Sigmoid colon (tissue), 7 donors: ENCODE results near the gene GZMB. TPM values are rescaled to one million over a fixed set of nuclear protein-coding genes. Genes with fewer than 3 reads are reported as not detected.

Experiments used
- DNase-seq: peaks from one replicate; pipeline ENCODE4 v3.0.0-alpha.2; 2019
- H3K27ac ChIP-seq, 4 donors: fragments of 200-600 bp; sonication (generic); one replicate each; pipeline ENCODE4 v1.5.1; 2016 to 2019; ENCODE audit warnings: mild to moderate bottlenecking in 1 of 4
- H3K27me3 ChIP-seq, 3 donors: fragments of 200-600 bp; sonication (generic); one replicate each; pipeline ENCODE4 v1.5.1; 2019; ENCODE audit warnings: mild to moderate bottlenecking in 1 of 3
- H3K36me3 ChIP-seq, 4 donors: fragments of 200-600 bp; sonication (generic); one replicate each; pipeline ENCODE4 v1.5.1; 2016 to 2019
- H3K4me1 ChIP-seq, 4 donors: fragments of 200-600 bp; sonication (generic); one replicate each; pipeline ENCODE4 v1.5.1; 2017 to 2019
- H3K4me3 ChIP-seq, 4 donors: fragments of 200-600 bp; sonication (generic); one replicate each; pipeline ENCODE4 v1.5.1; 2017 to 2019; ENCODE audit warnings: mild to moderate bottlenecking in 2 of 4, moderate library complexity in 1 of 4
- H3K9me3 ChIP-seq, 4 donors: fragments of 200-600 bp in 3 of 4; sonication (generic) in 3 of 4; one replicate each; pipeline versions ENCODE4 v1.5.1 to v1.6.1; 2013 to 2019
- EP300 ChIP-seq, 4 donors: sonication (generic); formaldehyde crosslinking; IDR thresholded peaks; one replicate each; pipeline ENCODE4 v1.6.1; 2017; ENCODE audit warnings: antibody characterized with exemption in 4 of 4
- POLR2A ChIP-seq, 2 donors: fragments of 450-650 bp; IDR thresholded peaks; one replicate each; pipeline ENCODE4 v1.6.1; 2016; ENCODE audit warnings: antibody characterized with exemption in 2 of 2, mild to moderate bottlenecking in 2 of 2, moderate library complexity in 2 of 2
- POLR2AphosphoS5 ChIP-seq, 4 donors: sonication (generic); formaldehyde crosslinking; IDR thresholded peaks; one replicate each; pipeline ENCODE4 v1.6.1; 2017; ENCODE audit warnings: antibody characterized with exemption in 4 of 4
- WGBS, 2 donors: extraction: QIAGEN DNeasy Blood & Tissue Kit; methylation state at CpG; one replicate each; pipeline ENCODE4 v1.1.7; 2013; 5-methylcytosine and 5-hydroxymethylcytosine counted together
- intact Hi-C: fragments of 100-400 bp; cut with DNase I; formaldehyde crosslinking; loops from one replicate; pipeline ENCODE4 v1.15.1; 2023
- polyA plus RNA-seq, 3 donors: library from polyadenylated mRNA; stranded (reverse); fragments of 200-250 nt; gene quantifications; one replicate each; pipeline ENCODE4 v1.2.3, GENCODE V29; 2013
- total RNA-seq, 4 donors: library from RNA; depleted of rRNA; stranded (reverse); fragments of >200 nt; gene quantifications; one replicate each; pipeline ENCODE4 v1.1.0, GENCODE V29; 2016
- TF ChIP-seq, protein P1 (sequence below), 4 experiments: fragments of 450-650 bp in 3 of 4; fragments of 200-600 bp in 1 of 4; IDR thresholded peaks; one replicate each; pipeline ENCODE4 v1.5.1; 2016 to 2019; ENCODE audit warnings: antibody characterized with exemption in 4 of 4, mild to moderate bottlenecking in 3 of 4, moderate library complexity in 2 of 4
- donor health status: healthy with polysubstance abuse.
- donor health status: Bipolar disorder and iron deficiency.
- donor health status: healthy.

The GZMB gene
- total and polyA plus RNA-seq, 7 donors, result 1.5 to 8.0 (median 3.2) TPM; not detected in 4

DNA sequence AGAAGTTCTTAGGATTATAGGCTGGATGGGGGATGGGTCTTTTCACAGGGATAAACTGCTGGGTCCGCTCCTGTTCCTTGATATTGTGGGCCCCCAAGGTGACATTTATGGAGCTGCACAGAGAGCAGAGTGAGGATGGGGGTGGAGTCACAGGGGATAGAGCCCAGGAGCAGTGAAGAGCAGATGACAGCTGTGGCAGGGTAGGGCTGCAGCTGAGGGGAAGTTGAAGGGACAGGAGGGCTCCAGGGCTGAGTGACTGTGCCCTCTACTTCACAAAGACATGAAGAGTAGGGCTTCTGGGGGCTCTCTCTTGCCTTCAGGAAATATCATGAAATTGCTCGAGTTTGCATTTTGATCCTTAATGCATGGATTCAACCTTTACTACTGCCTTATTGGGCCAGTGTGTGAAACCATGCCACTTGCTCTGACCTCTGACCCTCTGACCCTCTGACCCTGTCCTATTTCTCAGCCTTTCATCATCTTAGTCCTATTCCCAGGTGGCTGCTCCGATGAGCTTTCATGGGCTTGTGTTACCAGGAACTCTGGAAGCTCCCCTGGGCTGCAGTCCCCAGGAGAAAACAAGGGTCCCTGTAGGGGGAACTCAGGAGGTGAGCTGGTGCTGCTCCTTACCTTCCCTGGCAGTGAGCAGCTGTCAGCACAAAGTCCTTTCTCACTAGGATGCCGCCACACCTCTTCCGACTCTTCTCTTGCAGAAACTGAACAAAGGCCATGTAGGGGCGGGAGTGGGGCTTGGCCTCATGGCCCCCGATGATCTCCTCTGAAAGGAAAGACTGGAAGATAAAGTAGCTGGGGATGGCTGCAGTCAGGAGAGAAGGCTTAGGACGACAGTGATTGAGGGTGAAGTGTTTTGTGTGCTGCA is 26.1 kb downstream of the GZMB start:
- no peak for DNase-seq
- H3K27me3 ChIP-seq, result no peaks in the 10 kb centered on the region
- intact Hi-C loops, result no loop called here
- TF ChIP-seq POLR2A (IDR thresholded peaks at IDR 0.05) (no peak), POLR2AphosphoS5 (IDR thresholded peaks at IDR 0.05) (no peak), EP300 (IDR thresholded peaks at IDR 0.05) (no peak)
- TF ChIP-seq, protein P1, sequence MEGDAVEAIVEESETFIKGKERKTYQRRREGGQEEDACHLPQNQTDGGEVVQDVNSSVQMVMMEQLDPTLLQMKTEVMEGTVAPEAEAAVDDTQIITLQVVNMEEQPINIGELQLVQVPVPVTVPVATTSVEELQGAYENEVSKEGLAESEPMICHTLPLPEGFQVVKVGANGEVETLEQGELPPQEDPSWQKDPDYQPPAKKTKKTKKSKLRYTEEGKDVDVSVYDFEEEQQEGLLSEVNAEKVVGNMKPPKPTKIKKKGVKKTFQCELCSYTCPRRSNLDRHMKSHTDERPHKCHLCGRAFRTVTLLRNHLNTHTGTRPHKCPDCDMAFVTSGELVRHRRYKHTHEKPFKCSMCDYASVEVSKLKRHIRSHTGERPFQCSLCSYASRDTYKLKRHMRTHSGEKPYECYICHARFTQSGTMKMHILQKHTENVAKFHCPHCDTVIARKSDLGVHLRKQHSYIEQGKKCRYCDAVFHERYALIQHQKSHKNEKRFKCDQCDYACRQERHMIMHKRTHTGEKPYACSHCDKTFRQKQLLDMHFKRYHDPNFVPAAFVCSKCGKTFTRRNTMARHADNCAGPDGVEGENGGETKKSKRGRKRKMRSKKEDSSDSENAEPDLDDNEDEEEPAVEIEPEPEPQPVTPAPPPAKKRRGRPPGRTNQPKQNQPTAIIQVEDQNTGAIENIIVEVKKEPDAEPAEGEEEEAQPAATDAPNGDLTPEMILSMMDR (IDR thresholded peaks at IDR 0.05), result no peak
- H3K4me1 ChIP-seq, result no peaks in the 10 kb centered on the region
- 47 to 74% methylated on average over 8 of the region's 8 CpGs for WGBS, 2 donors
- H3K4me3 ChIP-seq, result no peak overlapping the region
- no peaks in the 10 kb centered on the region for H3K36me3 ChIP-seq
- H3K9me3 ChIP-seq, result no peaks in the 10 kb centered on the region
- H3K27ac ChIP-seq, result no peak overlapping the region

DNA sequence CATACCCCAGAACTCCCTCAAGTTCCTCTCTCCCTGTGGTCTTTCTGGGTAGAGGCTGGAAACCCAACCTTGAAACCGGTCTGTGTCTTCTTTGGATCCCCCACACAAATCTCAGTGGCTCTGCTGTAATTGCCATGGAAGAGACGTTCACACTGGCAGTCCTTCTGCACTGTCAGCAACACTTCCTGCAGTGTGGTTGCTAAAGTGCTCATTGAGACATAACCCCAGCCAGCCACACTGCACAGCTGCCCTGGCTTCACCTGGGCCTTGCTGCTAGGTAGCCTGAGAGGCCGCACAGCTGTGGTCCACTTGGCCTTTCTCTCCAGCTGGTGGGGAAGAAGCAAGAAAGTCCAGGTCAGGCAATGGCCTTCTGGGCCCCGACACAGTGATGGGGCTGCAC is 26.9 kb downstream of the GZMB start:
- Histone ChIP-seq H3K27ac (no peak overlapping the region), H3K4me1 (no peaks in the 10 kb centered on the region), H3K27me3 (no peaks in the 10 kb centered on the region), H3K36me3 (no peaks in the 10 kb centered on the region), H3K4me3 (no peak overlapping the region), H3K9me3 (no peaks in the 10 kb centered on the region)
- DNase-seq, result no peak
- whole genome bisulfite sequencing, 2 donors, result 71 to 84% methylated on average over 4 of the region's 4 CpGs
- intact Hi-C loops, result no loop called here
- TF ChIP-seq, protein P1 (IDR thresholded peaks at IDR 0.05), result no peak

DNA sequence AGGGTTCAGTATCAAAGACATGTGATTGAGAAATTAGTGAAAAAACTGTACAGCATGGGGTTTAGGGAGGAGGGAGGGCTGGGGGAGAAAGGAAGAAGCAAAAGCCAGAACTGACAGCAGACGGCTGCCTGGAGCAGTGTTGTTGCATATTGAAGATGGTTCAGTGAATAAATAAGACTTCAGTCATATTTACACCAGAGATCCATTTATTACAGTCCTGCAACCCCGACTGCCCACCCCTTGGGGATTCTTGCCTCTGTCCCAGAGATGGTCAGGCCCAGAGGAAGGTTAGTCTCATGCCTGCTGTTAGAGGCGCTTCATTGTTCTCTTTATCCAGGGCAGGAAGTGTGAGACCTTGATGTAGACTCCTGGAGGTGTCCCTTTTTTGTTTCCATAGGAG is 27.7 kb downstream of the GZMB start:
- TF ChIP-seq POLR2AphosphoS5 (IDR thresholded peaks at IDR 0.05) (no peak), EP300 (IDR thresholded peaks at IDR 0.05) (no peak), POLR2A (IDR thresholded peaks at IDR 0.05) (no peak)
- TF ChIP-seq, protein P1 (IDR thresholded peaks at IDR 0.05), result no peak
- Histone ChIP-seq H3K27ac (no peak overlapping the region), H3K4me3 (no peak overlapping the region), H3K27me3 (no peaks in the 10 kb centered on the region), H3K4me1 (no peaks in the 10 kb centered on the region), H3K9me3 (no peaks in the 10 kb centered on the region), H3K36me3 (no peaks in the 10 kb centered on the region)
- no peak for DNase-seq
- intact Hi-C loops, result no loop called here
- WGBS, 2 donors, result 76 to 80% methylated on average over 3 of the region's 3 CpGs

- WGBS, 2 donors, result 76 to 79% methylated on average over 3 of the region's 3 CpGs
- Histone ChIP-seq H3K9me3 (no peaks in the 10 kb centered on the region), H3K4me3 (no peak overlapping the region), H3K27ac (no peak overlapping the region), H3K36me3 (no peaks in the 10 kb centered on the region), H3K4me1 (no peaks in the 10 kb centered on the region), H3K27me3 (no peaks in the 10 kb centered on the region)
- no peak for TF ChIP-seq POLR2A (IDR thresholded peaks at IDR 0.05)
- TF ChIP-seq, protein P1 (IDR thresholded peaks at IDR 0.05), result peak in 2 of 4 experiments; percentile 24 to 25
- no peak for DNase-seq
- intact Hi-C loops, result no loop called here
These were observed 28.4 kb downstream of the GZMB start for GRCh38 chr14:24605435-24606190.
